PFSK-1 (cell line): ENCODE results near the gene ALB.

Source experiments
- FOXP2 ChIP-seq: optimal IDR thresholded peaks from 2 replicates; pipeline ENCODE3; 2011; ENCODE audit warnings: borderline replicate concordance, control low read depth, inconsistent platforms; ENCODE audit not compliant: insufficient read depth; ENCODE audit errors: extremely low read length, extremely low read depth
- POLR2AphosphoS5 ChIP-seq: IDR thresholded peaks from 2 replicates; pipeline ENCODE4 v1.6.1; 2012; ENCODE audit warnings: low read depth, mild to moderate bottlenecking, control low read depth, low read length, moderate library complexity
- REST ChIP-seq, 2 experiments: IDR thresholded peaks; 2 replicates each; pipeline versions ENCODE4 v1.6.1 to v1.8.0; 2011 to 2012; ENCODE audit warnings: low read depth in 2 of 2, low read length in 2 of 2, control low read depth in 1 of 2, inconsistent platforms in 1 of 2, mild to moderate bottlenecking in 1 of 2, moderate library complexity in 1 of 2; ENCODE audit not compliant: insufficient read depth in 1 of 2
- SIN3A ChIP-seq: IDR thresholded peaks from 2 replicates; pipeline ENCODE4 v1.6.1; 2012; ENCODE audit warnings: mild to moderate bottlenecking, low read length, moderate library complexity, borderline replicate concordance; ENCODE audit not compliant: insufficient read depth
- TAF1 ChIP-seq: IDR thresholded peaks from 2 replicates; pipeline ENCODE4 v1.6.1; 2012; ENCODE audit warnings: low read length, control low read depth, borderline replicate concordance; ENCODE audit not compliant: insufficient read depth

ALB gene

GRCh38 chr4:73443224-73443623, 39.1 kb downstream of the ALB start:
- TF ChIP-seq TAF1 (no peak), REST (IDR thresholded peaks at IDR 0.05; ENCODE audit: insufficient read depth in 1 of 2, low read depth in 2 of 2, low read length in 2 of 2) (no peak), SIN3A (no peak), FOXP2 (no peak), POLR2AphosphoS5 (no peak)

DNA sequence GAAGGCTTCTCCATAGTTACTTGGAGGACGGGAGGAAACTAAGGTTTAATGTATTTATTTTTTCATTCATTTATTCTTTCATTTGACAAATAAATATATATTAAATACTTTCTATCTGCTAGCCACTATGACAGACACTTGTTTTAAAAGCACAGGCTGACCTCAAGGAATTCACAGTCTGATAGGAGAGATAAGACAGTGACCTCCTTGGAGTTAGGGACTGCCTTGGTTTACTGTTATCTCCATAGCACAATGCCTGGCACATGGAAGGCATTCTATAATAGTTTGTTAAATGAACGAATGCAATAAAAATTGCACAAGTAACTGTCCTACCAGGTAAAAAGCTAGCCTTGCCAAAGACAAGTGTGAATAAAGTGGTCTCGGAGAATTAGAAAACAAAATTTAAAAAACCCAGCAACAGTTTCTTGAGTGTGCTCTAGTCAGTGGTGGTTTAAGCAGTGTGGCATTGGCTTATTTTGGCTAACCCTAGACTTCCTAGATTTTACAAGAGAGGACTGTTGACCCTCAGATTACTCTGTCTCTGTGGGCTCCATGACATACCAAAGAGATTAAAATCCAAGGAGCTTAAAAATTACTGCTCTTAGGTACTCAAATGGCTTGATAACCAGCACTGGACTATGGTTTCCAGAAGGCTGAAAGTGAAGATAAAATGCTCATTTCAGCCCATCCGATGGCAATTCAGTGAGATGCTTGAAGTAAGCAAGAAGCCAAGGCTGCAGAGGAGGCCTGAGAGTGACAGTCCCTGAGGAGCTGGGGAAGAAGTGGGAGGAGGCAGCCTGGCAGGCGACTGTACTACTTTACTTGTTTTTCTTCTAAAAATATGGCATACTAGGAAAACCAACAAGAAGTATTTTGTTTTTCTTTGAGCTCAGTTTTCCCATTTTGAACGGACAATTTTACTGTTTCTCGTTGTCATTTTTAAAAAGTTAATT, 41.6 kb downstream of the ALB start:
- TF ChIP-seq POLR2AphosphoS5 = no peak
- no peak for TF ChIP-seq FOXP2

DNA sequence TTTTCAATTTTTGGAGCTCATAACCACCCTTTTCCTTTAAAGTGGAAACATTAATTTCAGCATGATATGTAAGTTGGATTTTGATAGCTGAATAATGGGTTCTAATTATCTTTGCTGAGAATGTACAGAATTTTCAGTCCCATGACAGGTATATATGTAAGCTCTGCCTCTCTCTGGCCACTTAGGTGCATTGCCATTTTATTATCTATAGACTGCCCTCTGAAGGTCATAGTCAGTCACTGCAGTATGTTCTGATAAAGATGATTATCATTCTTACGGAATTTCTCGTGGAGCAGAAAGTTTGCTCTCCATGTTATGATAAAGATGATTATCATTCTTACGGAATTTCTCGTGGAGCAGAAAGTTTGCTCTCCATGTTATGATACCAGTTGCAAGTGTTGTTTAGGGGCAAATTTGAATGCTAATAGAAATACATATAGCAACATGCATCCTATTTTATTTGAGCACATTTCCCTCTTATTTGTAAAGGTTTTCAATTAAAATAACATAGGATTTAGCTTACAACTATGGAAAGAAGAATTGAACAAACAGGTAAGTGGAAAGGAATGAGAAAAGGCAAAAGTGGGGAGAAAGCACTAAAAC, 42.4 kb downstream of the ALB start:
- TF ChIP-seq FOXP2 (no peak), REST (IDR thresholded peaks at IDR 0.05; ENCODE audit: insufficient read depth in 1 of 2, low read depth in 2 of 2, low read length in 2 of 2) (no peak), POLR2AphosphoS5 (no peak), SIN3A (no peak), TAF1 (no peak)

DNA sequence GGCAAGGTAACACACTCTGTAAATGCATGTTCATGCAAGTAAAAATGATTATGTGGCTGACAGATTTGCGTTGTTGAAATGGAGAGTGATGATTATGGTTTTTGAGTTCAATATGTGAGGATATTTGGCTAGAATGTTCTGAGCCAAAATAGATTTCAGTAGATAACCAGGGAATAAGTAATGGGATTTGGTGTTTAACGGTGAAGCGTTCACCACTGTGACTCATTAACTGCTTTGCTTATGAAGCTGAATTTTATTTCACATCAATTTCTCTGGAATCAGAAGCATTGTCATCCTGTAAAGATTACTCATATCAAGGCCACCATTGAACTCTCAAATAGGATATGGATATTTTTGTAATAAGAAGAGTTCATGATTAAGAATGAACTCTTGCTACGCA, 43.6 kb downstream of the ALB start:
- TF ChIP-seq FOXP2 = no peak
- TF ChIP-seq TAF1 = no peak
- TF ChIP-seq POLR2AphosphoS5 = no peak
- no peak for TF ChIP-seq REST (IDR thresholded peaks at IDR 0.05; ENCODE audit: insufficient read depth in 1 of 2, low read depth in 2 of 2, low read length in 2 of 2)
- TF ChIP-seq SIN3A = no peak

DNA sequence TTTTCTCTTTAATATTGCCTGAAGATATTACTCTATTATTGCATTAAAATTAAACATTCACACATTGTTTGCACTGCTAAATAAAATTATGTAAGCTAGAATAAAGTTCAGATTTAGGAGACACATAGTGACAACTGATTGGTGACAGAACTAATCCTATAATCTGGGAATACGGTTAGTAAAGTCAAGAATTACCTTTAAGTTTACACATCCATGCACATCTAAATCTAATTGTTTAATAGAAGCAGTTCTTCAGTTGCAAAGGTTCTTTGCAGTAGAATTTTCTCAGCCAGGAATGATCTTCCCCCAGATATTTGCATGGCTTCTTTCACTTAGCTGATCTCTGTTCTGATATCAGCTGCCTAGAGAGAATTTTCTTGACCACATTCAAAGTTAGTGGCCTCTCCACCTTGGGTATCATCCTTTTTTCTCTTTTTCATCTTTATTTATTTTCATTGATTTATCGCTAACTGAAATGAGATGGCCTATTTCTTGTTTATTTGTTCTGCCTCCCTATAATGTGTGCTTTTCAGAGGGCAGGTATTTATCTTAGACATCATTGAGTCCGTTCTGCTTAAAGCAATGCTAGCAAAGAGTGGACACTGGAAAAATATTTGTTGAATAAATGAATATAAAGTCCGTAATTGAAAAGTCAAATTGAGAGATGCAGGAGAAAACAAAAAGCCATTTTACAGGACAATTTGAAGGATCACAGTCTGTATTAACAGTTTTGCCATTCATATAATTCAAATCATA, 44.5 kb downstream of the ALB start:
- TF ChIP-seq POLR2AphosphoS5 (no peak), FOXP2 (no peak), TAF1 (no peak), REST (IDR thresholded peaks at IDR 0.05; ENCODE audit: insufficient read depth in 1 of 2, low read depth in 2 of 2, low read length in 2 of 2) (no peak), SIN3A (no peak)
